Body of pancreas (tissue), 4 donors: ENCODE measurements around the gene GMDS.

ENCODE experiments used
- POLR2A ChIP-seq, 3 donors: fragments of 450-650 bp; IDR thresholded peaks; one replicate each; pipeline ENCODE4 v1.6.1; 2016; ENCODE audit warnings: antibody characterized with exemption in 3 of 3, mild to moderate bottlenecking in 2 of 3
- TF ChIP-seq, protein P1 (sequence below), 7 experiments: fragments of 450-650 bp in 4 of 7; fragments of 200-600 bp in 3 of 7; sonication (generic) in 3 of 7; IDR thresholded peaks; one replicate each; pipeline ENCODE4 v1.5.1; 2016 to 2019; ENCODE audit warnings: antibody characterized with exemption in 7 of 7

DNA sequence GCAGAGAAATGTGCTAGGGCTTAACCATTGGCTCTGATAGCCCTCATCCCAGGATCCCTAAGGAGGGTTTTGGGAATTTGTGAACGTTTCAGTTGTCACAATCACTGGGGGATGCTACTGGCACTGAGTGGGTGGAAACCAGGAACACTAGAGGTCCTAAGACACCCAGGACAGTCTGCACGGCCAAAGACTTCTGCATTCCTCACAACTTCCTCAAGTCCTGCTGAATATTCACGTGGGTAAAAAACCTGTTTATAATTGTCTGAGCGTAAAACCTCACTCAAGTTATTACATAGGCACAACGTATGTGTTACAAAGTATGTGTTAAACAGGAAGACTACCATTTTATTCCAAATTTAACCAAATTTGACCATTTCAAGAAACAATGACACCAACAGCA, 52.4 kb downstream of the GMDS start:
- TF ChIP-seq, protein P1, sequence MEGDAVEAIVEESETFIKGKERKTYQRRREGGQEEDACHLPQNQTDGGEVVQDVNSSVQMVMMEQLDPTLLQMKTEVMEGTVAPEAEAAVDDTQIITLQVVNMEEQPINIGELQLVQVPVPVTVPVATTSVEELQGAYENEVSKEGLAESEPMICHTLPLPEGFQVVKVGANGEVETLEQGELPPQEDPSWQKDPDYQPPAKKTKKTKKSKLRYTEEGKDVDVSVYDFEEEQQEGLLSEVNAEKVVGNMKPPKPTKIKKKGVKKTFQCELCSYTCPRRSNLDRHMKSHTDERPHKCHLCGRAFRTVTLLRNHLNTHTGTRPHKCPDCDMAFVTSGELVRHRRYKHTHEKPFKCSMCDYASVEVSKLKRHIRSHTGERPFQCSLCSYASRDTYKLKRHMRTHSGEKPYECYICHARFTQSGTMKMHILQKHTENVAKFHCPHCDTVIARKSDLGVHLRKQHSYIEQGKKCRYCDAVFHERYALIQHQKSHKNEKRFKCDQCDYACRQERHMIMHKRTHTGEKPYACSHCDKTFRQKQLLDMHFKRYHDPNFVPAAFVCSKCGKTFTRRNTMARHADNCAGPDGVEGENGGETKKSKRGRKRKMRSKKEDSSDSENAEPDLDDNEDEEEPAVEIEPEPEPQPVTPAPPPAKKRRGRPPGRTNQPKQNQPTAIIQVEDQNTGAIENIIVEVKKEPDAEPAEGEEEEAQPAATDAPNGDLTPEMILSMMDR (IDR thresholded peaks at IDR 0.05): no peak
- no peak for TF ChIP-seq POLR2A (IDR thresholded peaks at IDR 0.05)
